WI38 (cell line): ENCODE results near the gene CDX1.

Experiments
- H3K4me3 ChIP-seq: 2 replicates; pipeline ENCODE4 v1.5.1; 2011; ENCODE audit warnings: low read depth, mild to moderate bottlenecking, control low read depth, low read length
- TF ChIP-seq, protein P1 (sequence below): IDR thresholded peaks from 2 replicates; pipeline ENCODE4 v1.5.1; 2012; ENCODE audit warnings: low read depth, mild to moderate bottlenecking, control low read depth, low read length

The CDX1 gene

GRCh38 chr5:150209099-150209635 lies 42.6 kb downstream of the CDX1 start:
- no peak overlapping the region for H3K4me3 ChIP-seq
- TF ChIP-seq, protein P1, sequence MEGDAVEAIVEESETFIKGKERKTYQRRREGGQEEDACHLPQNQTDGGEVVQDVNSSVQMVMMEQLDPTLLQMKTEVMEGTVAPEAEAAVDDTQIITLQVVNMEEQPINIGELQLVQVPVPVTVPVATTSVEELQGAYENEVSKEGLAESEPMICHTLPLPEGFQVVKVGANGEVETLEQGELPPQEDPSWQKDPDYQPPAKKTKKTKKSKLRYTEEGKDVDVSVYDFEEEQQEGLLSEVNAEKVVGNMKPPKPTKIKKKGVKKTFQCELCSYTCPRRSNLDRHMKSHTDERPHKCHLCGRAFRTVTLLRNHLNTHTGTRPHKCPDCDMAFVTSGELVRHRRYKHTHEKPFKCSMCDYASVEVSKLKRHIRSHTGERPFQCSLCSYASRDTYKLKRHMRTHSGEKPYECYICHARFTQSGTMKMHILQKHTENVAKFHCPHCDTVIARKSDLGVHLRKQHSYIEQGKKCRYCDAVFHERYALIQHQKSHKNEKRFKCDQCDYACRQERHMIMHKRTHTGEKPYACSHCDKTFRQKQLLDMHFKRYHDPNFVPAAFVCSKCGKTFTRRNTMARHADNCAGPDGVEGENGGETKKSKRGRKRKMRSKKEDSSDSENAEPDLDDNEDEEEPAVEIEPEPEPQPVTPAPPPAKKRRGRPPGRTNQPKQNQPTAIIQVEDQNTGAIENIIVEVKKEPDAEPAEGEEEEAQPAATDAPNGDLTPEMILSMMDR = no peak

GRCh38 chr5:150210644-150211043 lies 44.1 kb downstream of the CDX1 start:
- H3K4me3 ChIP-seq = no peak overlapping the region
- TF ChIP-seq, protein P1 = no peak

DNA sequence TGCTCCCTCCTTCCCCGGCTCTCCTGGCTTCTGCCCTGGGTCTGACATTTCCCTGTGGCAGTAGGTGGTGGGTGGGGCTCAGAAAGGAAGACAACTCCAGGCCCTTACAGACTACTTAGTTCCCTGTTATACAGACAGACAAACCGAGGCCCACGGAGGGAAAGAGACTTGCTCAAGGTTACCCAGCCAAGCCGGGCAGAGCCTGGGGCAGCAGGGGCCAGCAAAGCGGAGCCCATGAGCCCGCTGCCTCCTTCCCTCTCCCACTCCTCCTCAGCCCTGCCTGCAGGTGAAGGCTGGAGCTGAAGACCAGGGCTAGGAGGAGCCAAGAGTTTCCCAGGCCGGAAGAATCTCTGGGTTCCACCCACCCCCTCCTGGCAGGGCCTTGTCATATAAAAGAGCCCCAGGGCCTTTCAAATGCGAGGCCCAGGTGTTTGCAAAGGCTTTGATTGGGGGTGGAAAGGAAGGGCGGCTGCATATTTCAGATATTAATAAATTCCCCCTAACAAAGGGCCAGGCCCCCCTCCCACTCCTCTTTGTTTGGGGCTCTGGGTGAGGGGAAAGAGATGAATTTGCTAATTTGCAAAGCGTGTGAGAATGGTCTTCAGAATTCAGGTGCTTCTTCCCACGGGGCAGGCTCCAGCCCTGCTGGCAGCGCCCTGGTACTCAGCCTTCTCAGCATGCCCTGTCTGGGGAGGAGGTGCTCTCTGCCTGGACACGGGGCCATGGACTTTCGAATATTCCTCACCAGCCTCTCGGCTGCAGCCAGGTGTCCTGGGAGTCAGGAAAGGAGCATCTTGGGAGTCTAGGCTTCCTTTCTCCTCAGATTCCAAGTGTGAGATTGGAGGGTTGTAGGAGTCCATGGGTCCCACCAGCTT lies 44.8 kb downstream of the CDX1 start:
- no peak overlapping the region for H3K4me3 ChIP-seq

DNA sequence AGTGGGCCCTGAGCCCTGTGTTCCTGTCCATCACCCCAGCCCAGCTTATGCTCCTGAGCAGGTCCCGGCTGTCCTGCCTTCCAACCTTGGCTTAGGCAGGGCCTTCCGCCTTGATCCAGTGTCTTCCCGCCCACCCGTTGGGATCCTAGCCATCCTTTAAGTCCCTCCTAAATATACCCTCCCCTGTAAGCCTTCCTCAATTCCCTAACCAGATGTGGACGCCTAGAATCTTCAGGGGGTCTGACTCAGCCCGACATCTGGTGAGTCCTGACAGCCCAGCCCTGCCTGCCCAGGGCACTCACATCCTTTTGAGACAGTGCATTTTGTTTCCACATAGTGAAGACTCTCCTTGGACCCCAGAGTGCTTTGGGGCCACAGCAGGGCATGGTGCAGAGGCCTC lies 47.0 kb downstream of the CDX1 start:
- H3K4me3 ChIP-seq = no peak overlapping the region
- TF ChIP-seq, protein P1 = no peak

More for the DNA sequence above, 44.8 kb downstream of the CDX1 start:
- TF ChIP-seq, protein P1 = no peak

DNA sequence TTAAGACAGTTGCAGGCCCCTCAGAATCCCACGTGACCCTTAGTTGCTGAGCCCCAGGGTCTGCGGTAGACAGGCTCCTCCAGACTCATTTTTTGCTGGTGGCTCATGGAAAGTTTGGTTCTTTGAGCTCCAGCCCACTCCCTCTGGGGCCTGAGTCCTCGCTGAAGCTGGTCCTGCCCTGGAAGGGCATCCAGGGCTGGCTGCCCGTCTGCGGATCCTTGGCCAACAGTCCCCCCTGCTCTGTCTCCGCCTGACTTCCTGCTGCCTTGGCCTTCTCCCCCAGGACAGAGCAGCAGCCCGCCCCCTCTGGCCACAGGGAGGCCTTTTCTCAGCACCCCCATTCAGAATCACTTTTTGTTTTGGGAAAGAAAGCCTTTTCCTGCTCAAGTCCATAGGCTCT lies 47.7 kb downstream of the CDX1 start:
- no peak overlapping the region for H3K4me3 ChIP-seq
- TF ChIP-seq, protein P1 = 0 out of 2 replicates have a peak, but pooled peaks have one; percentile 22

GRCh38 chr5:150215979-150216944 lies 49.7 kb downstream of the CDX1 start:
- TF ChIP-seq, protein P1 = no peak
- no peak overlapping the region for H3K4me3 ChIP-seq
